Sigmoid colon (tissue), 7 donors: ENCODE results near the gene LRRC45. TPM values are rescaled to one million over a fixed set of nuclear protein-coding genes. Genes with fewer than 3 reads are reported as not detected.

ENCODE experiments used
- DNase-seq: peaks from one replicate; pipeline ENCODE4 v3.0.0-alpha.2; 2019
- H3K27ac ChIP-seq, 4 donors: fragments of 200-600 bp; sonication (generic); one replicate each; pipeline ENCODE4 v1.5.1; 2016 to 2019; ENCODE audit warnings: mild to moderate bottlenecking in 1 of 4
- H3K27me3 ChIP-seq, 3 donors: fragments of 200-600 bp; sonication (generic); one replicate each; pipeline ENCODE4 v1.5.1; 2019; ENCODE audit warnings: mild to moderate bottlenecking in 1 of 3
- H3K36me3 ChIP-seq, 4 donors: fragments of 200-600 bp; sonication (generic); one replicate each; pipeline ENCODE4 v1.5.1; 2016 to 2019
- H3K4me1 ChIP-seq, 4 donors: fragments of 200-600 bp; sonication (generic); one replicate each; pipeline ENCODE4 v1.5.1; 2017 to 2019
- H3K4me3 ChIP-seq, 4 donors: fragments of 200-600 bp; sonication (generic); one replicate each; pipeline ENCODE4 v1.5.1; 2017 to 2019; ENCODE audit warnings: mild to moderate bottlenecking in 2 of 4, moderate library complexity in 1 of 4
- H3K9me3 ChIP-seq, 4 donors: fragments of 200-600 bp in 3 of 4; sonication (generic) in 3 of 4; one replicate each; pipeline versions ENCODE4 v1.5.1 to v1.6.1; 2013 to 2019
- CTCF ChIP-seq, 4 experiments: fragments of 450-650 bp in 3 of 4; fragments of 200-600 bp in 1 of 4; IDR thresholded peaks; one replicate each; pipeline ENCODE4 v1.5.1; 2016 to 2019; ENCODE audit warnings: antibody characterized with exemption in 4 of 4, mild to moderate bottlenecking in 3 of 4, moderate library complexity in 2 of 4
- EP300 ChIP-seq, 4 donors: sonication (generic); formaldehyde crosslinking; IDR thresholded peaks; one replicate each; pipeline ENCODE4 v1.6.1; 2017; ENCODE audit warnings: antibody characterized with exemption in 4 of 4
- POLR2A ChIP-seq, 2 donors: fragments of 450-650 bp; IDR thresholded peaks; one replicate each; pipeline ENCODE4 v1.6.1; 2016; ENCODE audit warnings: antibody characterized with exemption in 2 of 2, mild to moderate bottlenecking in 2 of 2, moderate library complexity in 2 of 2
- POLR2AphosphoS5 ChIP-seq, 4 donors: sonication (generic); formaldehyde crosslinking; IDR thresholded peaks; one replicate each; pipeline ENCODE4 v1.6.1; 2017; ENCODE audit warnings: antibody characterized with exemption in 4 of 4
- WGBS, 2 donors: extraction: QIAGEN DNeasy Blood & Tissue Kit; methylation state at CpG; one replicate each; pipeline ENCODE4 v1.1.7; 2013; 5-methylcytosine and 5-hydroxymethylcytosine counted together
- intact Hi-C: fragments of 100-400 bp; cut with DNase I; formaldehyde crosslinking; loops from one replicate; pipeline ENCODE4 v1.15.1; 2023
- polyA plus RNA-seq, 3 donors: library from polyadenylated mRNA; stranded (reverse); fragments of 200-250 nt; gene quantifications; one replicate each; pipeline ENCODE4 v1.2.3, GENCODE V29; 2013
- total RNA-seq, 4 donors: library from RNA; depleted of rRNA; stranded (reverse); fragments of >200 nt; gene quantifications; one replicate each; pipeline ENCODE4 v1.1.0, GENCODE V29; 2016
- donor health status: healthy with polysubstance abuse.
- donor health status: Bipolar disorder and iron deficiency.
- donor health status: healthy.

The LRRC45 gene
- total and polyA plus RNA-seq, 7 donors: 5.3 to 28.6 (median 6.7) TPM

- Histone ChIP-seq H3K27me3 (no peaks in the 10 kb centered on the region), H3K9me3 (no peaks in the 10 kb centered on the region), H3K4me3 (no peak overlapping the region), H3K36me3 (peaks cover 0 to 9% (median 0%) of the 10 kb centered on the region in 4 donors), H3K4me1 (peaks cover 0 to 12% (median 7%) of the 10 kb centered on the region in 4 donors), H3K27ac (no peak overlapping the region)
- DNase-seq: no peak
- TF ChIP-seq CTCF (IDR thresholded peaks at IDR 0.05) (no peak), EP300 (IDR thresholded peaks at IDR 0.05) (no peak), POLR2A (IDR thresholded peaks at IDR 0.05) (no peak), POLR2AphosphoS5 (IDR thresholded peaks at IDR 0.05) (no peak)
- WGBS, 2 donors: 93 to 94% methylated on average over 7 of the region's 7 CpGs
- intact Hi-C loops: no loop called here
Measured at GRCh38 chr17:81998212-81998611, 24.9 kb upstream of the LRRC45 start.

- Histone ChIP-seq H3K27ac (no peak overlapping the region), H3K4me3 (no peak overlapping the region), H3K36me3 (peaks cover 0 to 9% (median 0%) of the 10 kb centered on the region in 4 donors), H3K4me1 (peaks cover 0 to 18% (median 13%) of the 10 kb centered on the region in 4 donors), H3K9me3 (no peaks in the 10 kb centered on the region), H3K27me3 (no peaks in the 10 kb centered on the region)
- DNase-seq: no peak
- no peak for TF ChIP-seq CTCF (IDR thresholded peaks at IDR 0.05)
- no peak for TF ChIP-seq EP300 (IDR thresholded peaks at IDR 0.05)
- TF ChIP-seq POLR2A (IDR thresholded peaks at IDR 0.05): no peak
- TF ChIP-seq POLR2AphosphoS5 (IDR thresholded peaks at IDR 0.05): no peak
- intact Hi-C loops: no loop called here
- 92 to 93% methylated on average over 14 of the region's 14 CpGs for WGBS, 2 donors
Measured at GRCh38 chr17:81998691-81999438, 24.2 kb upstream of the LRRC45 start.

- intact Hi-C loops: no loop called here
- TF ChIP-seq POLR2AphosphoS5 (IDR thresholded peaks at IDR 0.05): no peak
- no peak for TF ChIP-seq CTCF (IDR thresholded peaks at IDR 0.05)
- no peak for TF ChIP-seq EP300 (IDR thresholded peaks at IDR 0.05)
- no peak for TF ChIP-seq POLR2A (IDR thresholded peaks at IDR 0.05)
Measured at GRCh38 chr17:81999587-81999975, 23.5 kb upstream of the LRRC45 start.

GRCh38 chr17:81999976-82000802 lies 22.9 kb upstream of the LRRC45 start:
- intact Hi-C loops: no loop called here
- Histone ChIP-seq H3K27ac (no peak overlapping the region), H3K4me3 (no peak overlapping the region), H3K27me3 (no peaks in the 10 kb centered on the region), H3K36me3 (peaks cover 0 to 9% (median 0%) of the 10 kb centered on the region in 4 donors), H3K9me3 (no peaks in the 10 kb centered on the region), H3K4me1 (peaks cover 0 to 27% (median 26%) of the 10 kb centered on the region in 4 donors)
- DNase-seq: no peak
- WGBS, 2 donors: 40 to 78% methylated on average over 36 of the region's 36 CpGs
- TF ChIP-seq CTCF (IDR thresholded peaks at IDR 0.05) (no peak), POLR2AphosphoS5 (IDR thresholded peaks at IDR 0.05) (no peak), EP300 (IDR thresholded peaks at IDR 0.05) (no peak), POLR2A (IDR thresholded peaks at IDR 0.05) (no peak)

More at GRCh38 chr17:81999587-81999975, 23.5 kb upstream of the LRRC45 start:
- no peak overlapping the region for H3K4me3 ChIP-seq
- H3K9me3 ChIP-seq: no peaks in the 10 kb centered on the region
- peaks cover 0 to 9% (median 0%) of the 10 kb centered on the region in 4 donors for H3K36me3 ChIP-seq
- 91 to 93% methylated on average over 12 of the region's 12 CpGs for WGBS, 2 donors
- no peaks in the 10 kb centered on the region for H3K27me3 ChIP-seq
- no peak overlapping the region for H3K27ac ChIP-seq
- H3K4me1 ChIP-seq: peaks cover 0 to 23% (median 21%) of the 10 kb centered on the region in 4 donors
- no peak for DNase-seq
